Hepatocyte (in vitro differentiated cells): ENCODE measurements around the gene CILP.

ENCODE experiments used
- CTCF ChIP-seq: fragments of 200-600 bp; sonication (generic); IDR thresholded peaks from 2 replicates; pipeline ENCODE4 v1.5.1; 2016; ENCODE audit warnings: antibody characterized with exemption, mild to moderate bottlenecking; ENCODE audit not compliant: poor library complexity
- EZH2 ChIP-seq: fragments of 200-600 bp; sonication (generic); IDR thresholded peaks from 2 replicates; pipeline ENCODE4 v1.6.1; 2016; ENCODE audit warnings: antibody characterized with exemption, mild to moderate bottlenecking, borderline replicate concordance
- EZH2phosphoT487 ChIP-seq: fragments of 200-600 bp; sonication (generic); IDR thresholded peaks from one replicate; pipeline ENCODE4 v1.6.1; 2018; ENCODE audit warnings: antibody characterized with exemption, mild to moderate bottlenecking, low read depth, moderate library complexity; ENCODE audit not compliant: unreplicated experiment, severe bottlenecking

GRCh38 chr15:65223996-65224395 lies 12.7 kb upstream of the CILP start:
- TF ChIP-seq CTCF = no peak
- no peak for TF ChIP-seq EZH2
- no peak for TF ChIP-seq EZH2phosphoT487
